ENCODE data around the gene PTGDS.

The PTGDS gene

GRCh38 chr9:137029058-137029936 is 52.0 kb downstream of the PTGDS start (continued):
- TF ChIP-seq BCL6B (tag by site-specific recombination; IDR thresholded peaks at IDR 0.05) = no peak
- TF ChIP-seq INSM2 (tag by site-specific recombination; IDR thresholded peaks at IDR 0.05) = peak; percentile 30; the same call in 1 of the 2 replicates
- TF ChIP-seq, protein P1, sequence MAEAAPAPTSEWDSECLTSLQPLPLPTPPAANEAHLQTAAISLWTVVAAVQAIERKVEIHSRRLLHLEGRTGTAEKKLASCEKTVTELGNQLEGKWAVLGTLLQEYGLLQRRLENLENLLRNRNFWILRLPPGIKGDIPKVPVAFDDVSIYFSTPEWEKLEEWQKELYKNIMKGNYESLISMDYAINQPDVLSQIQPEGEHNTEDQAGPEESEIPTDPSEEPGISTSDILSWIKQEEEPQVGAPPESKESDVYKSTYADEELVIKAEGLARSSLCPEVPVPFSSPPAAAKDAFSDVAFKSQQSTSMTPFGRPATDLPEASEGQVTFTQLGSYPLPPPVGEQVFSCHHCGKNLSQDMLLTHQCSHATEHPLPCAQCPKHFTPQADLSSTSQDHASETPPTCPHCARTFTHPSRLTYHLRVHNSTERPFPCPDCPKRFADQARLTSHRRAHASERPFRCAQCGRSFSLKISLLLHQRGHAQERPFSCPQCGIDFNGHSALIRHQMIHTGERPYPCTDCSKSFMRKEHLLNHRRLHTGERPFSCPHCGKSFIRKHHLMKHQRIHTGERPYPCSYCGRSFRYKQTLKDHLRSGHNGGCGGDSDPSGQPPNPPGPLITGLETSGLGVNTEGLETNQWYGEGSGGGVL (tag by site-specific recombination; IDR thresholded peaks at IDR 0.05) = no peak
- no peak; the same call in 1 of the 2 replicates for TF ChIP-seq ZBTB17 (tag by site-specific recombination; IDR thresholded peaks at IDR 0.05)
- no peak for TF ChIP-seq YY2 (tag by site-specific recombination; IDR thresholded peaks at IDR 0.05)
- no peak for TF ChIP-seq ZNF473 (tag by site-specific recombination; IDR thresholded peaks at IDR 0.05)
- TF ChIP-seq ZSCAN5A (tag by site-specific recombination; IDR thresholded peaks at IDR 0.05) = no peak
- TF ChIP-seq ZNF37A (tag by site-specific recombination; IDR thresholded peaks at IDR 0.05) = no peak
- no peak for TF ChIP-seq ATF2 (tag by site-specific recombination; IDR thresholded peaks at IDR 0.05; ENCODE audit: low read depth)
- TF ChIP-seq, protein P2, sequence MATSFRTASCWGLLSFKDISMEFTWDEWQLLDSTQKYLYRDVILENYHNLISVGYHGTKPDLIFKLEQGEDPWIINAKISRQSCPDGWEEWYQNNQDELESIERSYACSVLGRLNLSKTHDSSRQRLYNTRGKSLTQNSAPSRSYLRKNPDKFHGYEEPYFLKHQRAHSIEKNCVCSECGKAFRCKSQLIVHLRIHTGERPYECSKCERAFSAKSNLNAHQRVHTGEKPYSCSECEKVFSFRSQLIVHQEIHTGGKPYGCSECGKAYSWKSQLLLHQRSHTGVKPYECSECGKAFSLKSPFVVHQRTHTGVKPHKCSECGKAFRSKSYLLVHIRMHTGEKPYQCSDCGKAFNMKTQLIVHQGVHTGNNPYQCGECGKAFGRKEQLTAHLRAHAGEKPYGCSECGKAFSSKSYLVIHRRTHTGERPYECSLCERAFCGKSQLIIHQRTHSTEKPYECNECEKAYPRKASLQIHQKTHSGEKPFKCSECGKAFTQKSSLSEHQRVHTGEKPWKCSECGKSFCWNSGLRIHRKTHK (tag by site-specific recombination; IDR thresholded peaks at IDR 0.05) = no peak
- peak; percentile 27 for TF ChIP-seq ZNF654 (tag by site-specific recombination; IDR thresholded peaks at IDR 0.05; ENCODE audit: low read depth)
- TF ChIP-seq, protein P3, sequence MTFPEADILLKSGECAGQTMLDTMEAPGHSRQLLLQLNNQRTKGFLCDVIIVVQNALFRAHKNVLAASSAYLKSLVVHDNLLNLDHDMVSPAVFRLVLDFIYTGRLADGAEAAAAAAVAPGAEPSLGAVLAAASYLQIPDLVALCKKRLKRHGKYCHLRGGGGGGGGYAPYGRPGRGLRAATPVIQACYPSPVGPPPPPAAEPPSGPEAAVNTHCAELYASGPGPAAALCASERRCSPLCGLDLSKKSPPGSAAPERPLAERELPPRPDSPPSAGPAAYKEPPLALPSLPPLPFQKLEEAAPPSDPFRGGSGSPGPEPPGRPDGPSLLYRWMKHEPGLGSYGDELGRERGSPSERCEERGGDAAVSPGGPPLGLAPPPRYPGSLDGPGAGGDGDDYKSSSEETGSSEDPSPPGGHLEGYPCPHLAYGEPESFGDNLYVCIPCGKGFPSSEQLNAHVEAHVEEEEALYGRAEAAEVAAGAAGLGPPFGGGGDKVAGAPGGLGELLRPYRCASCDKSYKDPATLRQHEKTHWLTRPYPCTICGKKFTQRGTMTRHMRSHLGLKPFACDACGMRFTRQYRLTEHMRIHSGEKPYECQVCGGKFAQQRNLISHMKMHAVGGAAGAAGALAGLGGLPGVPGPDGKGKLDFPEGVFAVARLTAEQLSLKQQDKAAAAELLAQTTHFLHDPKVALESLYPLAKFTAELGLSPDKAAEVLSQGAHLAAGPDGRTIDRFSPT (tag by site-specific recombination; IDR thresholded peaks at IDR 0.05) = no peak
- TF ChIP-seq ZIC2 (tag by site-specific recombination; IDR thresholded peaks at IDR 0.05) = no peak
- TF ChIP-seq KLF17 (tag by site-specific recombination; IDR thresholded peaks at IDR 0.05) = no peak
- no peak for TF ChIP-seq ZNF558 (tag by site-specific recombination; IDR thresholded peaks at IDR 0.05)
- TF ChIP-seq, protein P4, sequence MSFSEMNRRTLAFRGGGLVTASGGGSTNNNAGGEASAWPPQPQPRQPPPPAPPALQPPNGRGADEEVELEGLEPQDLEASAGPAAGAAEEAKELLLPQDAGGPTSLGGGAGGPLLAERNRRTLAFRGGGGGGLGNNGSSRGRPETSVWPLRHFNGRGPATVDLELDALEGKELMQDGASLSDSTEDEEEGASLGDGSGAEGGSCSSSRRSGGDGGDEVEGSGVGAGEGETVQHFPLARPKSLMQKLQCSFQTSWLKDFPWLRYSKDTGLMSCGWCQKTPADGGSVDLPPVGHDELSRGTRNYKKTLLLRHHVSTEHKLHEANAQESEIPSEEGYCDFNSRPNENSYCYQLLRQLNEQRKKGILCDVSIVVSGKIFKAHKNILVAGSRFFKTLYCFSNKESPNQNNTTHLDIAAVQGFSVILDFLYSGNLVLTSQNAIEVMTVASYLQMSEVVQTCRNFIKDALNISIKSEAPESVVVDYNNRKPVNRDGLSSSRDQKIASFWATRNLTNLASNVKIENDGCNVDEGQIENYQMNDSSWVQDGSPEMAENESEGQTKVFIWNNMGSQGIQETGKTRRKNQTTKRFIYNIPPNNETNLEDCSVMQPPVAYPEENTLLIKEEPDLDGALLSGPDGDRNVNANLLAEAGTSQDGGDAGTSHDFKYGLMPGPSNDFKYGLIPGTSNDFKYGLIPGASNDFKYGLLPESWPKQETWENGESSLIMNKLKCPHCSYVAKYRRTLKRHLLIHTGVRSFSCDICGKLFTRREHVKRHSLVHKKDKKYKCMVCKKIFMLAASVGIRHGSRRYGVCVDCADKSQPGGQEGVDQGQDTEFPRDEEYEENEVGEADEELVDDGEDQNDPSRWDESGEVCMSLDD (tag by site-specific recombination; IDR thresholded peaks at IDR 0.05) = peak; percentile 83
- TF ChIP-seq ZNF48 (tag by site-specific recombination; IDR thresholded peaks at IDR 0.05) = no peak
- TF ChIP-seq KLF16 (tag by site-specific recombination; IDR thresholded peaks at IDR 0.05) = no peak
- TF ChIP-seq ZNF692 (tag by site-specific recombination; IDR thresholded peaks at IDR 0.05) = no peak

All from HEK293 (cell line).